HepG2 (cell line): Measurements from ENCODE around the gene ITK. TPM values are rescaled to one million over a fixed set of nuclear protein-coding genes. Genes with fewer than 3 reads are reported as not detected.
A peak's percentile ranks its signal among the peaks of the same experiment; 100 is the strongest.

ENCODE experiments used
- ATF4 ChIP-seq, 2 experiments: fragments of 450-650 bp in 1 of 2; sonication (generic) in 1 of 2; formaldehyde crosslinking; IDR thresholded peaks; 2 replicates each; pipeline versions ENCODE4 v1.5.0 to v1.8.0; 2020 to 2022; ENCODE audit warnings: mild to moderate bottlenecking in 1 of 2, missing genetic modification reagents in 1 of 2
- FOSL2 ChIP-seq: sonication (generic); formaldehyde crosslinking; IDR thresholded peaks from 2 replicates; pipeline ENCODE4 v1.4.0; 2020; ENCODE audit warnings: missing genetic modification reagents
- FOXJ3 ChIP-seq: sonication (generic); formaldehyde crosslinking; IDR thresholded peaks from 2 replicates; pipeline ENCODE4 v1.4.0; 2020; ENCODE audit warnings: missing genetic modification reagents, mild to moderate bottlenecking, borderline replicate concordance
- HMGA1 ChIP-seq: sonication (generic); formaldehyde crosslinking; conservative IDR thresholded peaks from 2 replicates; pipeline ENCODE4 v1.4.0; 2020; ENCODE audit warnings: missing genetic modification reagents
- MAF1 ChIP-seq: sonication (generic); formaldehyde crosslinking; IDR thresholded peaks from 2 replicates; pipeline ENCODE4 v1.5.0; 2020; ENCODE audit warnings: missing genetic modification reagents, borderline replicate concordance
- MLX ChIP-seq: IDR thresholded peaks from 2 replicates; pipeline ENCODE4 v1.6.1; 2016
- NCOR1 ChIP-seq: fragments of 200-600 bp; sonication (generic); IDR thresholded peaks from 2 replicates; pipeline ENCODE4 v1.7.0; 2017; ENCODE audit warnings: antibody characterized with exemption, low read length, borderline replicate concordance
- SMAD3 ChIP-seq: sonication (generic); formaldehyde crosslinking; IDR thresholded peaks from 2 replicates; pipeline ENCODE4 v1.4.0; 2020; ENCODE audit warnings: missing genetic modification reagents
- STAG1 ChIP-seq: sonication (generic); formaldehyde crosslinking; IDR thresholded peaks from 2 replicates; pipeline ENCODE4 v1.4.0; 2020; ENCODE audit warnings: missing genetic modification reagents
- TEAD3 ChIP-seq: optimal IDR thresholded peaks from 2 replicates; pipeline ENCODE3; 2016; ENCODE audit warnings: borderline replicate concordance
- ZBTB33 ChIP-seq: sonication (generic); formaldehyde crosslinking; IDR thresholded peaks from 2 replicates; pipeline ENCODE4 v1.4.0; 2020; ENCODE audit warnings: missing genetic modification reagents
- ZNF570 ChIP-seq: sonication (generic); formaldehyde crosslinking; IDR thresholded peaks from 2 replicates; pipeline ENCODE4 v1.4.0; 2020; ENCODE audit warnings: mild to moderate bottlenecking, missing genetic modification reagents, borderline replicate concordance
- ZNF7 ChIP-seq: IDR thresholded peaks from 2 replicates; pipeline ENCODE4 v1.6.1; 2016; ENCODE audit warnings: missing biosample characterization, missing genetic modification reagents
- ZNF781 ChIP-seq: sonication (generic); formaldehyde crosslinking; IDR thresholded peaks from 2 replicates; pipeline ENCODE4 v1.5.1; 2020; ENCODE audit warnings: borderline replicate concordance, mild to moderate bottlenecking, missing genetic modification reagents; ENCODE audit errors: not compliant biosample characterization
- polyA plus RNA-seq, 8 experiments: library from polyadenylated mRNA; depleted of rRNA in 3 of 8; stranded (reverse) in 7 of 8; unstranded in 1 of 8; fragments of >200 nt; fragmentation: Illumina TruSeq in 4 of 8; extraction: Trizol in 4 of 8; gene quantifications; 2 replicates each; pipeline versions ENCODE4 v1.2.1 to v1.2.3, GENCODE V29; 2011 to 2016; ENCODE audit warnings: low read depth in 4 of 8, missing spikeins in 1 of 8, mixed read lengths in 1 of 8; ENCODE audit not compliant: insufficient read depth in 1 of 8
- total RNA-seq, 5 experiments: library from RNA; depleted of rRNA; stranded (reverse); fragments of >200 nt; fragmentation: Illumina TruSeq; extraction: Trizol; gene quantifications; 2 replicates each; pipeline ENCODE4 v1.2.3, GENCODE V29; 2016; ENCODE audit warnings: low read depth in 1 of 5
- TF ChIP-seq, protein P1 (sequence below): sonication (generic); formaldehyde crosslinking; IDR thresholded peaks from 2 replicates; pipeline ENCODE4 v1.8.0; 2023; ENCODE audit warnings: mild to moderate bottlenecking, missing genetic modification reagents
- TF ChIP-seq, protein P2 (sequence below): sonication (generic); formaldehyde crosslinking; IDR thresholded peaks from 2 replicates; pipeline ENCODE4 v1.4.0; 2020; ENCODE audit warnings: missing genetic modification reagents
- TF ChIP-seq, protein P3 (sequence below): sonication (generic); formaldehyde crosslinking; IDR thresholded peaks from 2 replicates; pipeline ENCODE4 v1.4.0; 2020; ENCODE audit warnings: missing genetic modification reagents
- TF ChIP-seq, protein P4 (sequence below): sonication (generic); formaldehyde crosslinking; IDR thresholded peaks from 2 replicates; pipeline ENCODE4 v1.5.0; 2020; ENCODE audit warnings: mild to moderate bottlenecking, missing genetic modification reagents, moderate library complexity

Gene ITK
- total and polyA plus RNA-seq, 2 of the 13 experiments (the other 11 are each of a cell fraction or from before 2014, with no cell fraction given) = 0.01 TPM; not detected in 1

- TF ChIP-seq NCOR1 (no peak), HMGA1 (CRISPR knock-in tag) (no peak), ZNF7 (peak; percentile 74), ZNF781 (CRISPR knock-in tag) (no peak), STAG1 (CRISPR knock-in tag) (peak; percentile 67), TEAD3 (peak; percentile 48), ATF4 (CRISPR knock-in tag; IDR thresholded peaks at IDR 0.05) (no peak), MAF1 (no peak), FOXJ3 (no peak), FOSL2 (CRISPR knock-in tag) (no peak), SMAD3 (0 out of 2 replicates have a peak, but pooled peaks have one; percentile 47), ZBTB33 (CRISPR knock-in tag) (no peak), ZNF570 (CRISPR knock-in tag) (no peak), MLX (no peak)
- TF ChIP-seq, protein P1, sequence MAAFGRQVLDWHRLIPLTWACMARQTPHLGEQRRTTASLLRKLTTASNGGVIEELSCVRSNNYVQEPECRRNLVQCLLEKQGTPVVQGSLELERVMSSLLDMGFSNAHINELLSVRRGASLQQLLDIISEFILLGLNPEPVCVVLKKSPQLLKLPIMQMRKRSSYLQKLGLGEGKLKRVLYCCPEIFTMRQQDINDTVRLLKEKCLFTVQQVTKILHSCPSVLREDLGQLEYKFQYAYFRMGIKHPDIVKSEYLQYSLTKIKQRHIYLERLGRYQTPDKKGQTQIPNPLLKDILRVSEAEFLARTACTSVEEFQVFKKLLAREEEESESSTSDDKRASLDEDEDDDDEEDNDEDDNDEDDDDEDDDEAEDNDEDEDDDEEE (CRISPR knock-in tag) = no peak
- TF ChIP-seq, protein P2, sequence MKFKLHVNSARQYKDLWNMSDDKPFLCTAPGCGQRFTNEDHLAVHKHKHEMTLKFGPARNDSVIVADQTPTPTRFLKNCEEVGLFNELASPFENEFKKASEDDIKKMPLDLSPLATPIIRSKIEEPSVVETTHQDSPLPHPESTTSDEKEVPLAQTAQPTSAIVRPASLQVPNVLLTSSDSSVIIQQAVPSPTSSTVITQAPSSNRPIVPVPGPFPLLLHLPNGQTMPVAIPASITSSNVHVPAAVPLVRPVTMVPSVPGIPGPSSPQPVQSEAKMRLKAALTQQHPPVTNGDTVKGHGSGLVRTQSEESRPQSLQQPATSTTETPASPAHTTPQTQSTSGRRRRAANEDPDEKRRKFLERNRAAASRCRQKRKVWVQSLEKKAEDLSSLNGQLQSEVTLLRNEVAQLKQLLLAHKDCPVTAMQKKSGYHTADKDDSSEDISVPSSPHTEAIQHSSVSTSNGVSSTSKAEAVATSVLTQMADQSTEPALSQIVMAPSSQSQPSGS = no peak
- TF ChIP-seq, protein P3, sequence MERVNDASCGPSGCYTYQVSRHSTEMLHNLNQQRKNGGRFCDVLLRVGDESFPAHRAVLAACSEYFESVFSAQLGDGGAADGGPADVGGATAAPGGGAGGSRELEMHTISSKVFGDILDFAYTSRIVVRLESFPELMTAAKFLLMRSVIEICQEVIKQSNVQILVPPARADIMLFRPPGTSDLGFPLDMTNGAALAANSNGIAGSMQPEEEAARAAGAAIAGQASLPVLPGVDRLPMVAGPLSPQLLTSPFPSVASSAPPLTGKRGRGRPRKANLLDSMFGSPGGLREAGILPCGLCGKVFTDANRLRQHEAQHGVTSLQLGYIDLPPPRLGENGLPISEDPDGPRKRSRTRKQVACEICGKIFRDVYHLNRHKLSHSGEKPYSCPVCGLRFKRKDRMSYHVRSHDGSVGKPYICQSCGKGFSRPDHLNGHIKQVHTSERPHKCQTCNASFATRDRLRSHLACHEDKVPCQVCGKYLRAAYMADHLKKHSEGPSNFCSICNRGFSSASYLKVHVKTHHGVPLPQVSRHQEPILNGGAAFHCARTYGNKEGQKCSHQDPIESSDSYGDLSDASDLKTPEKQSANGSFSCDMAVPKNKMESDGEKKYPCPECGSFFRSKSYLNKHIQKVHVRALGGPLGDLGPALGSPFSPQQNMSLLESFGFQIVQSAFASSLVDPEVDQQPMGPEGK (CRISPR knock-in tag) = no peak
- TF ChIP-seq, protein P4, sequence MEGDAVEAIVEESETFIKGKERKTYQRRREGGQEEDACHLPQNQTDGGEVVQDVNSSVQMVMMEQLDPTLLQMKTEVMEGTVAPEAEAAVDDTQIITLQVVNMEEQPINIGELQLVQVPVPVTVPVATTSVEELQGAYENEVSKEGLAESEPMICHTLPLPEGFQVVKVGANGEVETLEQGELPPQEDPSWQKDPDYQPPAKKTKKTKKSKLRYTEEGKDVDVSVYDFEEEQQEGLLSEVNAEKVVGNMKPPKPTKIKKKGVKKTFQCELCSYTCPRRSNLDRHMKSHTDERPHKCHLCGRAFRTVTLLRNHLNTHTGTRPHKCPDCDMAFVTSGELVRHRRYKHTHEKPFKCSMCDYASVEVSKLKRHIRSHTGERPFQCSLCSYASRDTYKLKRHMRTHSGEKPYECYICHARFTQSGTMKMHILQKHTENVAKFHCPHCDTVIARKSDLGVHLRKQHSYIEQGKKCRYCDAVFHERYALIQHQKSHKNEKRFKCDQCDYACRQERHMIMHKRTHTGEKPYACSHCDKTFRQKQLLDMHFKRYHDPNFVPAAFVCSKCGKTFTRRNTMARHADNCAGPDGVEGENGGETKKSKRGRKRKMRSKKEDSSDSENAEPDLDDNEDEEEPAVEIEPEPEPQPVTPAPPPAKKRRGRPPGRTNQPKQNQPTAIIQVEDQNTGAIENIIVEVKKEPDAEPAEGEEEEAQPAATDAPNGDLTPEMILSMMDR (CRISPR knock-in tag) = peak; percentile 82
Observed at GRCh38 chr5:157148734-157149615, 31.7 kb upstream of the ITK start (continued).
